Suppressor macrophage treated with lipopolysaccharide for 4 hours (primary cell): ENCODE results near the gene NUDT11.
"Not testable (repeated sequence)": the region's sequence is repeated elsewhere in the genome, so short reads cannot be mapped to it uniquely, and the experiment has no call there.

Experiments used
- DNase-seq: peaks from one replicate; pipeline ENCODE4 v3.0.0-alpha.2; 2020

NUDT11 gene

GRCh38 chrX:51496501-51497291 lies at the start of gene NUDT11:
TSS of gene NUDT11 (minus strand) at chrX:51496592. CDS start at chrX:51496444, 148 bp downstream.
- peak; percentile 37 for DNase-seq

GRCh38 chrX:51520393-51520792 lies 24.0 kb upstream of the NUDT11 start:
- no peak for DNase-seq

DNA sequence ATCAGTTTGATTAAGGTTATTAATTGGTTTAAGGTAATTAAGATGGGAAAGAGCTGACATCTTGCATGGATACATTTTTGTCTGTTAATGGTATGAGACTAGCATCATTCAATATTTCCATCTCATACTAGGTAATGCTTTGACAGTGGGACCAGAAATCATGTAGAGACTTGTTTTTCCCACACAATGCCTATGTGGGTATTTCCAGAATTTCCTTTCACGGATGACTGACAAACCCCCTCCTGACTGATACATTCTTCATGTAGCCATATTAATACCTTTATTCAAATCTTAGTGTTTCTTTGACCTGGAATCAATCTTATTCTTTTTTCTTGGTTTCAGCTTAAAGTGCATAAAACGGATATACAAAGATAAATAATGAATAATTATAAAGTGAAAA lies 22.7 kb upstream of the NUDT11 start:
- DNase-seq = not testable (repeated sequence)

DNA sequence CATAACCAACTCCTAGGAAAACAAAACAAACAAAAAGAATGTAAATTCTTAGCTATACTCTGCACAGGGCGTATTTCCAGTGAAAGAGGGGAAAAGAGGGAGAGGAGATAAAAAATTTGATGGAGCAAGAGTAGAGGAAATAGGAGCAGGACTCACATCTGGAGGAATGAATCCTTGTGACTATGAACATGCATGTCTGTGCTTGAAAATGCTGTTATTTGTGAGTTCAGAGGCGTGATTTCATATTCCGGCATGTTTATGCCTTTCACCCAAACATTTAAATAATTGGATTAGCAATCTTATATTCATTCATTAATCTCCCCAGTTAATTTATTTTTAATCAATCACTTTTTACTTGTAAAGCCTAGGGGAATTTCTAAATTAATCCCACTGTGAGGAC lies 11.2 kb upstream of the NUDT11 start:
- no peak for DNase-seq

GRCh38 chrX:51495701-51496488 lies 497 bp downstream of the NUDT11 start:
- not testable (repeated sequence) for DNase-seq

DNA sequence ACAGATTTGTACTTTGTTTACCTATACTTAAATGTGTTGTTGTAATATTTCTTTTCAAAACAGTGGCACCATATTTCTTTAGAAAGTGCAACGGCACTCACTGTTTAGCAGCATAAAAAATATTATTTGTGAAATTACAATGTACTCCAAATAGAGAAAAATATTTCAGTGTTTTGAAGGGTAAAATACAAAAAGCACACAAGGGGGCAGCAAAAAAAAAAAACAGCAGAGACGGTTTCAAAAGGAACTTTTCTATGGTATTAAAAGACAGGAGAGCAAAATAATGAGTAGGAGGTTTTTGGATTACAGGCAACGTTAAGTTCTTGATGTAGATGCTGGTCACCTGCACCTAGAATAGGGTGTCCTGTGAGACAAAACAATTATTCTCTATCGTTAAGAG lies 2.0 kb downstream of the NUDT11 start:
- no peak for DNase-seq

- DNase-seq = no peak
Measured at GRCh38 chrX:51487960-51488267, 8.5 kb downstream of the NUDT11 start.

DNA sequence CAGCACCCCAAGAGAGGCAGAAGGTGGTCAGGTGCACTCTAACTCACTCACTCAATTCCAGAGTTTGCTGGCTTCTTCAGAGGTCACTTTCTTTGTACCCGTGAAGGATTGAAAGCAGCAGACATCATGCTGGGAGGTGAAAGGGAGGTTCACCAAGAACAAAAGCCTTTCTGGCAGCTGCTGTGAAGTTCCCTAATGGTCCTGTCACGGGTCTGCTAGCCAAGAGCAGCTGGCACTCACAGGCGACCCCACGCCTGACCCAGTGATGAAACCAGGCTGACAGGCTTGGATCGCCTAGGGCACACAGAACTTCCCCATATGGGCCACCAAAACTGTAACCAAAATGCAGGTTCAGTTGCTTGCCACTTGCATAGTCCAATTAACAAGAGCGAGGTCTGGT lies 11.8 kb downstream of the NUDT11 start:
- no peak for DNase-seq

DNA sequence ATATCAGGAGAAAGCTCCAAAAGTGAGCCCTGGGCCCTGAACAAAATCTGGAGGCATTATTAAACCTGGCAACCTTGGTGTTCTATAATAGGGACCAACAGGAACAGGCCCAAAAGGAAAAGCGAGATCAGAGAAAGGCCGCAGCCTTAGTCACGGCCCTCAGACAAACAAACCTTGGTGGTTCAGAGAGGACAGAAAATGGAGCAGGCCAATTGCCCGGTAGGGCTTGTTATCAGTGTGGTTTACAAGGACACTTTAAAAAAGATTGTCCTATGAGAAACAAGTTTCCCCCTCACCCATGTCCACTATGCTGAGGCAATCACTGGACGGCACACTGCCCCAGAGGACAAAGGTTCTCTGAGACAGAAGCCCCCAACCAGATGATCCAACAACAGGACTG lies 14.0 kb downstream of the NUDT11 start:
- not testable (repeated sequence) for DNase-seq

DNA sequence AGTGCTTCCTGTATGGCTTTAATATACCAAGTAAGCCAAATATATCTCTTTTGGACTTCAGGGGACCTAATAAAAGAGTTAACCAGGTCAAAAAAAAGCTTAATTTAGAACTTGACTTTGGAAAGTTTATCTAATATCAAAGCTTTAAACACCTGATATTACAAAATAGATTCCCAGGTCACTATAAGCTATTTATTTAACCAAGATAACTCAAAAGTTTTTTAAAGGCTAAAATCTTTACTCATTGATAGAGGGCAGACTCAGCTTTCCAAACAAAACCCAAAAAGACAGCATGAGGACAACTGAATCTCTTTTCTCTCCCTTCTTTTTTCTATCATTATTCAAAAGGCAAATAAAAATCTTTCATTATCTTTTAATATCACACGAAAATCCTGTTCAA lies 19.5 kb downstream of the NUDT11 start:
- no peak for DNase-seq

DNA sequence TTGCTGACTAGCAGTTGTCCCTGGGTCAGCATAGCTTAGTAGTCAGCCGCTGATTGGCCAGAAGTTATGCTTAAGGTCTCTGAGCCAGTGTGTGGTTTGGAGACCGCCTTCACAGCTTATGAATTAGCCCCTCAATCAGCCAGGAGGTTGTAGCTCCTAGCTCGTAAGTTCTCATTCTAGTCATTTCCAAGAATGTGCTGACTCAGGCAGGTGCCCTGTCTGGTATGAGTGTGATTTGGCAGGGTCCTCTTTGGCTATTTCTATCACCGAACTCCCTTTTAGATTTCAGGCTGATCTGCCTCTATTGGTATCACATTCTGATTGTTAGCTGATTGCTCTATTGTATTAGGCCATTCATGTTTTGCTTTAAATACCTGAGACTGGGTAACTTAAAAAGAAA lies 33.1 kb downstream of the NUDT11 start:
- DNase-seq = no peak

DNA sequence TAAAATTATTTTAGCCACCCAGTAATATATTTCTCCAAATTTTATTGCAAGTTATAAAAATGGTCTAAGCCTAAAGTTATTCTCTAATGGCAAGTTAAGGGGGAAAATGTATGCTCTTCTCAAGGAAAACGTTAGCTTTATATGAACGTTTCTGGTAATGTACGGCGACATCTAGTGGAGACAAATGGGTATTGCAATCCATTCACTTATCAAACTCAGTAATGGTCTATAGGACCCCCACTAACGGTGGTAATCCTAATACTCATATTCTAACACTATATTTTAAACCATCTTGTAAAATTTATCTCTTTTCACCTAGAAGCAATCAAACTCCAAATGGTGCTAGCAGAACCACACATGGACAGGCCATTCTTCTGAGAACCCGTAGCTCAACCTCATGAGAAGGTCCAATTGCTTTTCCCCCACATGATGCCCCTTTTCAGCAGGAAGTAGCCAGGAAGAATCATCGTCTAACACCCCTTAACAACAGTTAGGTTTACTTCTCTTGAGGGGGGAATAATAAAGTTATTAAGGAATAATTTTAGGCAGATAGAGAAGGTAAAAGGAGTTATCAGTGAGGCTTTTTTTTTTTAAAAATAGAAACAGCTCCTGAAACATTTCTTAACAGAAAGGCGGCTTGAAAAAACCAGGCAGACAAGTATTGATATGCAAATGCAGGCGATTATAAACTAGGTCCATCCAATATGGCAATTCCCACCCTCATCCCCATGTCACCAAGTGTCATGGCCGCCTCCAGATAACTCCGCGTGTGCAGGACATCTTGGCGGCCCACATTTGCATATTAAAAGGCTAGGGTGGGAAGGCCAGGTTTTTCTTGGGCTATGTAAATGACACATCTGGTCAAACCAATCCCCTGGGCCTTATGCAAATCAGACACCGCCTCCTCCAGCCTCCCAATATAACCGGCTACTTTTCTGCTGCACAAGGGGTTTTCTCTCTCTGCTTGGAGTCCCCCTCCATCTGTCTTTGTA lies 35.0 kb downstream of the NUDT11 start:
- DNase-seq = peak; percentile 34

DNA sequence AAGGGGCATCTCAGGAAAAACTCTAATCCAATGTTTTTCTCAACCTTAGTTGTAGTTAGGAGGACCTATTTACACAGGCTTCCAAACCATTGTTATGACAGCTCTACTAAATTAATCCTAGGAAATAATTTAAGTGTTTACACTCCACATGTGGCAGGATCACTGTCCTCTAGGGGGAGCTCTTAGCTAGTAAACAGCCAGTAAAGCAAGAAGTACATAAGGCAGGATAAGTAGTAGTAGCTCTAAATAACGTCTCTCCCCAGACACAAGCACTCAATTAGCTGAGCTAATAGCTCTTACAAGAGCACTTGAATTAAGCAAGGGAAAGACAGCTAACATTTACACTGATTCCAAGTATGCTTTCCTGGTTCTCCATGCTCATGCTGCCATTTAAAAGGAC lies 37.3 kb downstream of the NUDT11 start:
- DNase-seq = peak; percentile 45

- no peak for DNase-seq
Measured at GRCh38 chrX:51456814-51457213, 39.6 kb downstream of the NUDT11 start.

DNA sequence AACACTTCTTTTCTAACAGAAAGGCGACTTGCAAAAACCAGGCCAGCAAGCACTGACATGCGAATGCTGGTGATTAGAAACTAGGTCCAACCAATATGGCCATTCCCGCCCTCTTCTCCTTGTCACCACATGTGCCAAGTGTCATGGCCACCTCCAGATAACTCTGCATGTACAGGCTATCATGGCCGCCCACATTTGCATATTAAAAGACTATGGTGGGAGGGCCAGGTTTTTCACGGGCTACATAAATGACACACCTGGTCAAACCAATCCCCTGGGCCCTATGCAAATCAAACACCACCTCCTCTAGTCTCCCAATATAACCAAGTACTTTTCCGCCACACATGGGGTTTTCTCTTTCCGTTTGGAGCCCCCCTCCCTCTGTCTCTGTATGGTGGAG lies 40.1 kb downstream of the NUDT11 start:
- DNase-seq = no peak

DNA sequence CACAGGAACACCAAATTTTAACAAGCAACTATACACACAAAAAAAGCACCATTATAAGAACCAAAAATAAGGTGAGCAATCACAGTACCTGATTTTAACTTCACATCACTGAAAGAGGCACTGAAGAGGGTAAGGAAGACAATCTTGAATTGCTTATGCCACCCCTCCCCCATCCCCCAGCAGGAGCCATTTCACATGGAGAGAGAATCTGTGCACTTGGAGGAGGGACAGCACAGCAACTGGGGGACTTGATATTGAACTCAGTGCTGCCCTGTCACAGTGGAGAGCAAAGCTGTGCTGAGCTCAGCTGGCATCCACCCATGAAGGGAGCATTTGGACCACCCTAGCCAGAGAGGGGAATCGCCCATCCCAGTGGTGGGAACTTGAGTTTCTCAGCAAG lies 56.0 kb downstream of the NUDT11 start:
- DNase-seq = no peak
